ENCODE measurements around the gene PYGO1. TPM values are rescaled to one million over a fixed set of nuclear protein-coding genes. Genes with fewer than 3 reads are reported as not detected.

PYGO1 gene
- total RNA-seq, 2 experiments from 2014 or later = not detected

- no TSS peak for BruUV-seq (replicated peaks)
- CTCF ChIA-PET (ENCODE audit: unreplicated experiment) = no interaction called here
- H3K4me1 ChIP-seq (ENCODE audit: insufficient read depth, low read length, poor library complexity, severe bottlenecking) = peaks cover 29% of the 10 kb centered on the region
- no peaks in the 10 kb centered on the region for H3K79me2 ChIP-seq (ENCODE audit: insufficient read depth, low read depth, low read length)
- POLR2A ChIA-PET = interaction anchor here (1.2 kb wide), 1 partner anchor 11 kb away, joined by 3 read pairs; no protein-coding TSS in a partner anchor
- peak overlapping the region; percentile 93 for H2AFZ ChIP-seq (ENCODE audit: low read length)
- H3K27ac ChIP-seq (ENCODE audit: low read depth, low read length, poor library complexity, severe bottlenecking) = no peak overlapping the region
- no peaks in the 10 kb centered on the region for H4K20me1 ChIP-seq (ENCODE audit: insufficient read depth, low read length)
- H3K4me2 ChIP-seq (ENCODE audit: low read length) = no peak overlapping the region
- H3K4me3 ChIP-seq (ENCODE audit: low read depth, low read length, poor library complexity, severe bottlenecking) = no peak overlapping the region
- H3K9me3 ChIP-seq (ENCODE audit: low read length) = peaks cover 7% of the 10 kb centered on the region; the same call in 1 of the 2 replicates
- DNase-seq (ENCODE audit: low spot score) = peak; percentile 75
- no peaks in the 10 kb centered on the region for H3K9me2 ChIP-seq (ENCODE audit: insufficient read depth, low read length)
- TF ChIP-seq EZH2phosphoT487 (IDR thresholded peaks at IDR 0.05; ENCODE audit: borderline replicate concordance, low read depth, low read length) = no peak
- peak; percentile 86 for TF ChIP-seq CTCF (conservative IDR thresholded peaks at IDR 0.05; ENCODE audit: low read length)
- intact Hi-C loops (cut with micrococcal nuclease; ENCODE audit: unreplicated experiment) = loop anchor here (1.0 kb wide), 1 partner anchor 115 kb away; no protein-coding TSS in a partner anchor
- no peaks in the 10 kb centered on the region for H3K36me3 ChIP-seq (ENCODE audit: insufficient read depth, low read length)
Observed at GRCh38 chr15:55526559-55527036, 61.5 kb downstream of the PYGO1 start.

- no peaks in the 10 kb centered on the region for H3K79me2 ChIP-seq (ENCODE audit: insufficient read depth, low read depth, low read length)
- H3K9me2 ChIP-seq (ENCODE audit: insufficient read depth, low read length) = no peaks in the 10 kb centered on the region
- H4K20me1 ChIP-seq (ENCODE audit: insufficient read depth, low read length) = no peaks in the 10 kb centered on the region
- H3K27ac ChIP-seq (ENCODE audit: low read depth, low read length, poor library complexity, severe bottlenecking) = no peak overlapping the region
- H3K36me3 ChIP-seq (ENCODE audit: insufficient read depth, low read length) = no peaks in the 10 kb centered on the region
- no peak for DNase-seq (ENCODE audit: low spot score)
- ChIA-PET CTCF (ENCODE audit: unreplicated experiment) (no interaction called here), POLR2A (no interaction called here)
- no peak overlapping the region for H2AFZ ChIP-seq (ENCODE audit: low read length)
- TF ChIP-seq EZH2phosphoT487 (IDR thresholded peaks at IDR 0.05; ENCODE audit: borderline replicate concordance, low read depth, low read length) = no peak
- TF ChIP-seq CTCF (conservative IDR thresholded peaks at IDR 0.05; ENCODE audit: low read length) = no peak
- intact Hi-C loops (cut with micrococcal nuclease; ENCODE audit: unreplicated experiment) = no loop called here
- H3K9me3 ChIP-seq (ENCODE audit: low read length) = peaks cover 7% of the 10 kb centered on the region; the same call in 1 of the 2 replicates
- H3K4me3 ChIP-seq (ENCODE audit: low read depth, low read length, poor library complexity, severe bottlenecking) = no peak overlapping the region
- peaks cover 5% of the 10 kb centered on the region for H3K4me1 ChIP-seq (ENCODE audit: insufficient read depth, low read length, poor library complexity, severe bottlenecking)
- H3K4me2 ChIP-seq (ENCODE audit: low read length) = no peak overlapping the region
- no TSS peak for BruUV-seq (replicated peaks)
Observed at GRCh38 chr15:55522742-55523450, 65.2 kb downstream of the PYGO1 start.

- no peak for DNase-seq (ENCODE audit: low spot score)
- H4K20me1 ChIP-seq (ENCODE audit: insufficient read depth, low read length) = no peaks in the 10 kb centered on the region
- no TSS peak for BruUV-seq (replicated peaks)
- ChIA-PET CTCF (ENCODE audit: unreplicated experiment) (no interaction called here), POLR2A (interaction anchor here (0.6 kb wide), 1 partner anchor 669 kb away, joined by 3 read pairs; no protein-coding TSS in a partner anchor)
- no peaks in the 10 kb centered on the region for H3K9me2 ChIP-seq (ENCODE audit: insufficient read depth, low read length)
- no peak overlapping the region for H3K4me3 ChIP-seq (ENCODE audit: low read depth, low read length, poor library complexity, severe bottlenecking)
- no peak overlapping the region for H2AFZ ChIP-seq (ENCODE audit: low read length)
- H3K27ac ChIP-seq (ENCODE audit: low read depth, low read length, poor library complexity, severe bottlenecking) = no peak overlapping the region
- intact Hi-C loops (cut with micrococcal nuclease; ENCODE audit: unreplicated experiment) = no loop called here
- H3K4me2 ChIP-seq (ENCODE audit: low read length) = no peak overlapping the region
- no peaks in the 10 kb centered on the region for H3K4me1 ChIP-seq (ENCODE audit: insufficient read depth, low read length, poor library complexity, severe bottlenecking)
- no peaks in the 10 kb centered on the region for H3K36me3 ChIP-seq (ENCODE audit: insufficient read depth, low read length)
- no peaks in the 10 kb centered on the region for H3K9me3 ChIP-seq (ENCODE audit: low read length)
- H3K79me2 ChIP-seq (ENCODE audit: insufficient read depth, low read depth, low read length) = no peaks in the 10 kb centered on the region
- TF ChIP-seq CTCF (conservative IDR thresholded peaks at IDR 0.05; ENCODE audit: low read length) (peak; percentile 47; the same call in 1 of the 2 replicates), EZH2phosphoT487 (IDR thresholded peaks at IDR 0.05; ENCODE audit: borderline replicate concordance, low read depth, low read length) (no peak)
Observed at GRCh38 chr15:55518641-55519040, 69.5 kb downstream of the PYGO1 start.

Data from OCI-LY7 (cell line).